Esophagus squamous epithelium (tissue), 5 donors: ENCODE results near the gene ATP6V1E1. TPM values are rescaled to one million over a fixed set of nuclear protein-coding genes. Genes with fewer than 3 reads are reported as not detected.
"Not testable (repeated sequence)": the region's sequence is repeated elsewhere in the genome, so short reads cannot be mapped to it uniquely, and the experiment has no call there.

ENCODE experiments used
- DNase-seq: peaks from one replicate; lab custom pipeline; 2025; lab: John Stamatoyannopoulos, UW
- H3K27ac ChIP-seq, 4 donors: fragments of 200-600 bp; sonication (generic); one replicate each; pipeline ENCODE4 v1.5.1; 2016 to 2019; ENCODE audit warnings: mild to moderate bottlenecking in 1 of 4
- H3K27me3 ChIP-seq, 4 donors: fragments of 200-600 bp; sonication (generic); 1 replicate in 3 of 4; 2 replicates in 1 of 4; pipeline versions ENCODE4 v1.5.1 to v1.6.0; 2017 to 2021; ENCODE audit warnings: antibody characterized with exemption in 1 of 4
- H3K36me3 ChIP-seq, 3 donors: fragments of 200-600 bp; sonication (generic); one replicate each; pipeline ENCODE4 v1.5.1; 2016 to 2019
- H3K4me1 ChIP-seq, 3 donors: fragments of 200-600 bp; sonication (generic); one replicate each; pipeline ENCODE4 v1.5.1; 2017 to 2019
- H3K4me3 ChIP-seq, 4 donors: fragments of 200-600 bp; sonication (generic); 1 replicate in 3 of 4; 2 replicates in 1 of 4; pipeline ENCODE4 v1.5.1; 2016 to 2019; ENCODE audit warnings: mild to moderate bottlenecking in 2 of 4, moderate library complexity in 1 of 4
- H3K9me3 ChIP-seq, 3 donors: fragments of 200-600 bp; sonication (generic); one replicate each; pipeline ENCODE4 v1.5.1; 2016 to 2019
- CTCF ChIP-seq, 6 experiments: fragments of 450-650 bp in 4 of 6; fragments of 200-600 bp in 2 of 6; sonication (generic) in 2 of 6; IDR thresholded peaks; one replicate each; pipeline ENCODE4 v1.5.1; 2016 to 2019; ENCODE audit warnings: antibody characterized with exemption in 6 of 6, mild to moderate bottlenecking in 4 of 6, moderate library complexity in 4 of 6
- POLR2A ChIP-seq, 4 donors: fragments of 450-650 bp; IDR thresholded peaks; one replicate each; pipeline ENCODE4 v1.6.1; 2017; ENCODE audit warnings: antibody characterized with exemption in 4 of 4, mild to moderate bottlenecking in 4 of 4, moderate library complexity in 3 of 4
- WGBS, 2 donors: methylation state at CpG; one replicate each; pipeline ENCODE4 v1.1.5; 2018; 5-methylcytosine and 5-hydroxymethylcytosine counted together
- intact Hi-C: fragments of 100-400 bp; cut with DNase I; formaldehyde crosslinking; loops from one replicate; pipeline ENCODE4 v1.15.0; 2022
- total RNA-seq, 4 donors: library from RNA; depleted of rRNA; stranded (reverse); fragments of >200 nt; gene quantifications; one replicate each; pipeline ENCODE4 v1.1.0, GENCODE V29; 2016
- donor health status: DM: yes; HTN: yes; CAD: no.

The ATP6V1E1 gene
- 100 to 1,000 TPM in 2 of 4 donors, 10 to 100 TPM in 2; 80.9 to 123 (median 99.6) TPM for total RNA-seq

GRCh38 chr22:17628406-17629172 is at the start of gene ATP6V1E1:
Gene ATP6V1E1, minus strand, starts transcription at chr22:17628749. Its CDS starts 114 bp downstream, at chr22:17628635.
- Histone ChIP-seq H3K27ac (peak within 1 kb of the TSS; percentile 88 to 98 (median 96)), H3K9me3 (no peaks in the 10 kb centered on the region), H3K27me3 (no peaks in the 10 kb centered on the region), H3K4me3 (peak within 1 kb of the TSS; percentile 66 to 96 (median 94)), H3K36me3 (peaks cover 0 to 22% (median 2%) of the 10 kb centered on the region in 3 donors), H3K4me1 (peaks cover 10 to 74% (median 13%) of the 10 kb centered on the region in 3 donors)
- intact Hi-C loops: loop anchor here (10.0 kb wide), 2 partner anchors 54 to 454 kb away; no protein-coding TSS in a partner anchor
- WGBS, 2 donors: 1% methylated on average over 31 to 40 of the region's 45 CpGs
- TF ChIP-seq CTCF (IDR thresholded peaks at IDR 0.05): no peak
- peak in 3 of 4 donors; percentile 64 to 87 (median 79) for TF ChIP-seq POLR2A (IDR thresholded peaks at IDR 0.05)
- peak; percentile 81 for DNase-seq

GRCh38 chr22:17675584-17675983 is 47.0 kb upstream of the ATP6V1E1 start:
- WGBS, 2 donors: 50 to 52% methylated on average over 1 of the region's 1 CpG
- Histone ChIP-seq H3K4me3 (no peak overlapping the region), H3K36me3 (peaks cover 0 to 4% (median 0%) of the 10 kb centered on the region in 3 donors), H3K4me1 (peaks cover 0 to 15% (median 7%) of the 10 kb centered on the region in 3 donors), H3K27me3 (no peaks in the 10 kb centered on the region), H3K9me3 (no peaks in the 10 kb centered on the region), H3K27ac (no peak overlapping the region)
- TF ChIP-seq POLR2A (IDR thresholded peaks at IDR 0.05) (no peak), CTCF (IDR thresholded peaks at IDR 0.05) (no peak)
- no peak for DNase-seq
- intact Hi-C loops: no loop called here

- WGBS, 2 donors: 91 to 94% methylated on average over 7 of the region's 7 CpGs
- no peak overlapping the region for H3K27ac ChIP-seq
- intact Hi-C loops: no loop called here
- H3K27me3 ChIP-seq: no peaks in the 10 kb centered on the region
- no peak for DNase-seq
- H3K9me3 ChIP-seq: no peaks in the 10 kb centered on the region
- no peak overlapping the region for H3K4me3 ChIP-seq
- H3K4me1 ChIP-seq: peaks cover 0 to 15% (median 7%) of the 10 kb centered on the region in 3 donors
- peaks cover 0 to 18% (median 0%) of the 10 kb centered on the region in 3 donors for H3K36me3 ChIP-seq
- TF ChIP-seq POLR2A (IDR thresholded peaks at IDR 0.05): no peak
- no peak for TF ChIP-seq CTCF (IDR thresholded peaks at IDR 0.05)
Observed at GRCh38 chr22:17674152-17674551, 45.6 kb upstream of the ATP6V1E1 start.

- H3K4me1 ChIP-seq: peaks cover 0 to 15% (median 7%) of the 10 kb centered on the region in 3 donors
- H3K27me3 ChIP-seq: no peaks in the 10 kb centered on the region
- H3K9me3 ChIP-seq: no peaks in the 10 kb centered on the region
- peak overlapping the region in 1 of 4 donors; percentile 17 for H3K27ac ChIP-seq
- 73 to 74% methylated on average over 2 of the region's 2 CpGs for WGBS, 2 donors
- intact Hi-C loops: no loop called here
- peaks cover 0 to 24% (median 0%) of the 10 kb centered on the region in 3 donors for H3K36me3 ChIP-seq
- TF ChIP-seq CTCF (IDR thresholded peaks at IDR 0.05) (no peak), POLR2A (IDR thresholded peaks at IDR 0.05) (no peak)
- no peak for DNase-seq
- no peak overlapping the region for H3K4me3 ChIP-seq
Observed at GRCh38 chr22:17672417-17672991, 44.0 kb upstream of the ATP6V1E1 start.

- Histone ChIP-seq H3K36me3 (peaks cover 0 to 33% (median 0%) of the 10 kb centered on the region in 3 donors), H3K4me1 (peaks cover 0 to 15% (median 7%) of the 10 kb centered on the region in 3 donors)
- H3K27me3 ChIP-seq, DNase-seq, H3K9me3 ChIP-seq, intact Hi-C loops, H3K27ac ChIP-seq, H3K4me3 ChIP-seq: not testable (repeated sequence)
- WGBS, 2 donors: 94 to 95% methylated on average over 10 of the region's 10 CpGs
Observed at GRCh38 chr22:17671521-17672092, 43.1 kb upstream of the ATP6V1E1 start.
